ENCODE data around the gene DIPK1B.

The DIPK1B gene

GRCh38 chr9:136740069-136740468 lies 27.7 kb downstream of the DIPK1B start:
- H3K27ac ChIP-seq (ENCODE audit: extremely low read depth, low read depth, low read length): no peak overlapping the region
- H3K4me1 ChIP-seq (ENCODE audit: control insufficient read depth, insufficient read depth, low read length): no peaks in the 10 kb centered on the region
- H3K4me3 ChIP-seq (ENCODE audit: low read depth, low read length): no peak overlapping the region
- TF ChIP-seq ZNF274 (IDR thresholded peaks at IDR 0.05; ENCODE audit: low read length): no peak
- TF ChIP-seq ZNF274 (tag by site-specific recombination; IDR thresholded peaks at IDR 0.05; ENCODE audit: borderline replicate concordance): no peak
- no peak for TF ChIP-seq ZNF768 (tag by site-specific recombination; IDR thresholded peaks at IDR 0.05)
- no peak for TF ChIP-seq ZBTB11 (tag by site-specific recombination; conservative IDR thresholded peaks at IDR 0.05; ENCODE audit: low read depth)
- TF ChIP-seq ZSCAN16 (tag by site-specific recombination; IDR thresholded peaks at IDR 0.05): no peak
- TF ChIP-seq PRDM1 (tag by site-specific recombination; IDR thresholded peaks at IDR 0.05): no peak
- no peak for TF ChIP-seq ZNF670 (tag by site-specific recombination; IDR thresholded peaks at IDR 0.05; ENCODE audit: low read depth)
- TF ChIP-seq ZNF585B (tag by site-specific recombination; IDR thresholded peaks at IDR 0.05): no peak
- no peak for TF ChIP-seq ELK4 (IDR thresholded peaks at IDR 0.05; ENCODE audit: borderline replicate concordance, low read depth, low read length)
- no peak for TF ChIP-seq ZNF132 (tag by site-specific recombination; IDR thresholded peaks at IDR 0.05; ENCODE audit: borderline replicate concordance)
- TF ChIP-seq ZNF335 (tag by site-specific recombination; conservative IDR thresholded peaks at IDR 0.05): no peak
- no peak for TF ChIP-seq ZNF423 (tag by site-specific recombination; IDR thresholded peaks at IDR 0.05)
- TF ChIP-seq ZNF362 (tag by site-specific recombination; IDR thresholded peaks at IDR 0.05): no peak
- POLR2A ChIA-PET: interaction anchor here (1.1 kb wide), 1 partner anchor 12 kb away, joined by 5 read pairs; no protein-coding TSS in a partner anchor
- no peaks in the 10 kb centered on the region for H3K9me3 ChIP-seq (ENCODE audit: control insufficient read depth, insufficient read depth, low read depth, low read length)
- no peaks in the 10 kb centered on the region for H3K36me3 ChIP-seq (ENCODE audit: control insufficient read depth in 2 of 2, insufficient read depth in 1 of 2, low read length in 2 of 2)
- CTCF ChIA-PET: interaction anchor here (0.6 to 1.1 kb wide), 2 partner anchors 12 to 38 kb away, joined by 3 read pairs; no protein-coding TSS in a partner anchor

- Histone ChIP-seq H3K9me3 (ENCODE audit: control insufficient read depth, insufficient read depth, low read depth, low read length) (no peaks in the 10 kb centered on the region), H3K4me3 (ENCODE audit: low read depth, low read length) (no peak overlapping the region), H3K4me1 (ENCODE audit: control insufficient read depth, insufficient read depth, low read length) (no peaks in the 10 kb centered on the region), H3K36me3 (ENCODE audit: control insufficient read depth in 2 of 2, insufficient read depth in 1 of 2, low read length in 2 of 2) (no peaks in the 10 kb centered on the region), H3K27ac (ENCODE audit: extremely low read depth, low read depth, low read length) (no peak overlapping the region)
- CTCF ChIA-PET: interaction anchor here (0.6 to 1.1 kb wide), 2 partner anchors 12 to 38 kb away, joined by 3 read pairs; no protein-coding TSS in a partner anchor
- no peak for TF ChIP-seq ZNF580 (tag by site-specific recombination; IDR thresholded peaks at IDR 0.05)
- no peak for TF ChIP-seq ZNF248 (tag by site-specific recombination; IDR thresholded peaks at IDR 0.05)
- TF ChIP-seq ZNF555 (tag by site-specific recombination; conservative IDR thresholded peaks at IDR 0.05): no peak
- TF ChIP-seq ZNF16 (tag by site-specific recombination; IDR thresholded peaks at IDR 0.05; ENCODE audit: low read depth): no peak
- TF ChIP-seq ZNF10 (tag by site-specific recombination; IDR thresholded peaks at IDR 0.05): no peak
- no peak for TF ChIP-seq MYNN (tag by site-specific recombination; IDR thresholded peaks at IDR 0.05; ENCODE audit: borderline replicate concordance)
- no peak for TF ChIP-seq YY1 (tag by site-specific recombination; IDR thresholded peaks at IDR 0.05)
- TF ChIP-seq RBAK (tag by site-specific recombination; IDR thresholded peaks at IDR 0.05): no peak
- no peak for TF ChIP-seq ZNF311 (tag by site-specific recombination; IDR thresholded peaks at IDR 0.05; ENCODE audit: borderline replicate concordance)
- TF ChIP-seq ZBTB7A (tag by site-specific recombination; IDR thresholded peaks at IDR 0.05; ENCODE audit: low read depth): no peak
- TF ChIP-seq ZNF830 (tag by site-specific recombination; IDR thresholded peaks at IDR 0.05; ENCODE audit: low read depth): no peak
- TF ChIP-seq OVOL3 (tag by site-specific recombination; IDR thresholded peaks at IDR 0.05): no peak
- no peak for TF ChIP-seq ZSCAN23 (tag by site-specific recombination; IDR thresholded peaks at IDR 0.05)
- no peak for TF ChIP-seq PRDM10 (tag by site-specific recombination; IDR thresholded peaks at IDR 0.05)
- POLR2A ChIA-PET: interaction anchor here (1.1 to 2.3 kb wide), 2 partner anchors 11 to 12 kb away, joined by 5 to 7 read pairs; no protein-coding TSS in a partner anchor
Measured at GRCh38 chr9:136740491-136740890, 28.1 kb downstream of the DIPK1B start.

All from HEK293 (cell line).